HL-60/S4 treated with retinoic acid at 250 ng/mL for 4 days and 3 days (cell line): ENCODE measurements around the gene NCOR2.

ENCODE experiments used
- in situ Hi-C: fragments of 300-500 bp; cut with MboI; formaldehyde crosslinking; loops from 2 replicates; pipeline ENCODE4 v1.7.0; 2022; ENCODE audit warnings: low sequenced_read_pairs

The NCOR2 gene

DNA sequence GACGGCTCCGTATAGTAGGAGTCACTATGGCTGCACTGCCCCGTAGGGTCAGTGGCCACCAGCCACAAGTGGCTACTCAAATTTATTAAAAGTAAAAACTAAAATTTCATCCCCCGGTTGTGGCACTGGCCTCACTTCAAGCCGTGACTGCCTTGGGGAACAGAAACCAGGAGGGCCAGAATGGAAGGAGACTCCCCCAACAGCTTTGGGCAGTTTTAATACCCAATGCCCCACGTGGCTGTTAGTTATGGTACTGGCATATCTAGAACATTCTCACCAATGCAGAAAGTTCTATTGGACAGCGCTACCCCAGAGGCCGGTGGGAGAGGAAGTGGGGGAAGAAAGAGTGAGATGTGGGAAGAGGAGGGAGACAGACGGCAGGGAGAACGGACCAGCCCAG, 6.2 kb downstream of the NCOR2 start:
- in situ Hi-C loops: no loop called here

DNA sequence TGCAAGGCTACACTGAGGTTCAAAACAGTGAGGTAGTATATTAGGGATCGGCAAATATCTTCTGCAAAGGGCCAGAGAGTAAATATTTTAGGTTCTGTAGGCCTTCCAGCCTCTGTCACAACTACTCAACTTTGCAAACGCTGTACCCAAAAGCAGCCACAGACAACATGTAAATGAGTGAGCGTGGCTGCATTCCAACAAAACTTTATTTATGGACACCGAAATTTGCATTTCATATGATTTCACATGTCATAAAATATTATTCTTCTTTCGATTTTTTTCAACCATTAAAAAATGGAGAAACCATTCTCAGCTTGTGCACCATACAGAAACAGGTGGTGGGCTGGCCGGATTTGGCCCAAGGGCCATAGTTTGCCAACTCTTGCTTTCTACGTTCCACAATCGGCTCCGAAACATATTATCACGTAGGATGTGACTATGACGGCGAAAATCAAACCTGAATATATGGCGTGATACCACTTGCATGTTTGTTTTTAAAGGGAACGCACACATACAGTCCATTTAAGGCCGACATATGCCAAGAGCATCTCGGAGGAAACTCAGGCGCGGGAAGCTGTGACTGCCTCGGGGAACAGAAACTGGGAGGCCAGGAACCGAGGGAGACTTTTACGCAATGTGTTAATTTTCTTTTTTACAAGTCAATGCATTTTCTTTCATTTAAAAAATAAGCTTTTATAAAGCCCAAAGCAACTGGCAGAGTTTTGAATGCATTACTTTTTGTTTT, 7.1 kb downstream of the NCOR2 start:
- in situ Hi-C loops: no loop called here

DNA sequence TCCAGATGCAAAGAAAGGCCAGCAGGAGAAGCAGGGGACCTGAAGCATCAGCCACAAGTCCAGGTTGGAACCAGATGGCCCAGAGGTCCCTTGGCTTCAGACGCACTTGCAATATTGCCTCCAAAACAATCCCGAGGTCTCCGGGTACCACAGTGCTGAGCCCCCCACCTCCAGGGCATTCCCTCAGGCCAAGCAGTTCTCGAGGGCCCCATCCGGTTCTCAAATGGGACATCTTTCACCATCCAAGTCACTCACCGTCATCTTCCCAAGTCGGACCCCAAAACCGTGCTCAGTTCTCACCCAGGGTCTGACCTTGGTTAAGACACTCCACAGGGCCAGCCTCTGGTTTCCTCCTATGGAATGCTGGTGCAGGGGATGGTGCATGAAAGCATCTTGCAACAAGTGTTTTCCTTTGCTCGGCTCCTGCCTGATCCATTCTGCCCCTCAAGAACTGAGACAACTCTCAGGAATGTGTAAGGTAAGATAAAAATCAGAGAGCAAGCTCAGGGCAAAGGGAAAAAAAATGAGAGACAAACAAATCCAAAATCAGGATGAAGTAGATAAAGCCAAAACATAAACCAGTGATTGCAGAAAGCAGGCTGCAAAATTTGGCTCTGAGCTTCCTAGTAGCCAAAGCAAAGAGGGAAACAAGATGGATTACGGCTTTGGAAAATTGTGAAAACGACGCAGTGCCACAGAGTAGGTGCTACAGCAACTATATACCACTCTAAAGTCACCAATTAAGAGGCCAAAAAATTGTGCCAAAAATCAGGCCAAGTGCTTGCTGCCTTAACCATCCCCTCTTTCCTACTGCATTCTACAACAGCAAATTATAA, 8.0 kb downstream of the NCOR2 start:
- in situ Hi-C loops: no loop called here

DNA sequence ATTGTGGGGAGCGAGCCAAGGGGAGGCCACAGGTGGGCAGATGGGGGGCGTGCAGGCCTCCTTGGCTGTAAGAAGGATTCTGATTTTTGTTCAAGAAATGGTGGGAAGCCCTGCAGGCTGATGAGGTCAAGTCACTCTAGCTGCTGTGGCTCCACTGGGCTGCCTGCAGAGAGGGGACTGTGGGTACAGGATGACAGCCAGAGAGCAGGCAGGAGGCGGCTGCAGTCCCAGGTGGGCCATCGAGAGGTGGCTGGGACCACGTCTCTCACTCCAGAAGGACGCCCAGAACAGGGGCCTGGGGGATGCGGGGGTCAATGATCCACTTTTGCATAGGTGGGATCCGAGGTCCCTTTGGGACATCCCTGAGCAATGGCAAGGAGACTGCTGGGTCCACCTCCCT, 9.1 kb downstream of the NCOR2 start:
- in situ Hi-C loops: no loop called here

DNA sequence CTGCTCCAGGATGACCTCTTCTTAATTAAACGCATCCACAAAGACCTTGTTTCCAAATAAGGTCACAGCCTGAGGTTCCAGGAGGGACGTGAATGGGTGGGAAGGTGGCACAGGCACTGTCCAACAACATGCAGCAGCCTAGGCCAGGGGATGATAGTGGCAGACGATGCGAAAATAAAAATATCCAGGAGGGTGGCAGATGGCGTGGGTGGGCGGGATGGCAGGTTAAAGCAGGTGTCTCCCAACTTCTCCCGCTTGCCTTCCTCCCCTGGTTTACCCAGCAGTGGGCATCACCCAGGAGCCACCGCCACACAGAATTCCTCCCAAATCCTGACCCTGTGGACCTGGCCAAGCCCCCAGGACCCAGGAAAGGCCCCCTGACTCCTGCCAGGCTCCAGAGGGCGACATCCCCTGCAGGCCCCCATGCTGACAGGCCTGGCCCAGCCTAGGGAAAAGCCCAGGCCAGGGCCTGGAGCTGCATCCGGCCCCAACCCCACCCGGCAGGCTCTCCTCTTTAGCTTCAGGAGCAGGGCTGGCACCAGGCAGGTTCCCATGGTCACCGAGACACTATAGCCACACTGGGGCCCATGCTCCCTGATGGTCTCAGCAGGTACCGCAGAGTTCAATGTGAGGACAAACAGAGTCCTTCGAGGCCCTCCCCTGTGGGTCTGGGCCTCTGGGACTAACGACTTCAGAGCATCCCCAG, 9.7 kb downstream of the NCOR2 start:
- in situ Hi-C loops: no loop called here

DNA sequence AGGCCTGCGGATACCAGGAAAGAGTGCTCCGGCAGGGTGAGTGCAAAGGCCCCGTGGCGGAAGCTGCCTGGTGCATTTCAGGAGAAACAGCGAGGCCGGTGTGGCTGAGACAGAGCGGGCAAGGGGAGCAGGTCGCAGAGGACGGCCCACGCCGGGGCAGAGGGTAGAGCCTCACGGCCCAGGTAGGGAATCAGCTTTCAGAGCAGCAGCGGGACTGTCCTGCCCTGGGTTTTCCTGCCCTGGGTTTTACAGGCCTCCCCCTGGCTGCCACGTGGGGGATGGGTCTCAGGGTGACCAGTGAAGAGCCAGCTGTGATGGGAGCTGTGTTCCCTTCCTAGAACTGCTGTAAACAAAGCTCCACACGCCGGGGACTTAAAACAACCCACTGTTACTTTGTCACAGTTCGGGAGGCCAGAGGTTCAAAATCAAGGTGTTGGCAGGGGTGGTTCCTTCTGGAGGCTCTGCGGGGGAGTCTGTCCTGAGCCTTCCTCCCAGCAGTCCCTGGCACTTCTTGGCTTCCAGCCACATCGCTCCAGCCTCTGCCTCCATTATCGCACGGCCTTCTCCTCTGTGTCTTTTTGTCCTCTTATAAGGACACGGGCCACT, 10.4 kb downstream of the NCOR2 start:
- in situ Hi-C loops: no loop called here

DNA sequence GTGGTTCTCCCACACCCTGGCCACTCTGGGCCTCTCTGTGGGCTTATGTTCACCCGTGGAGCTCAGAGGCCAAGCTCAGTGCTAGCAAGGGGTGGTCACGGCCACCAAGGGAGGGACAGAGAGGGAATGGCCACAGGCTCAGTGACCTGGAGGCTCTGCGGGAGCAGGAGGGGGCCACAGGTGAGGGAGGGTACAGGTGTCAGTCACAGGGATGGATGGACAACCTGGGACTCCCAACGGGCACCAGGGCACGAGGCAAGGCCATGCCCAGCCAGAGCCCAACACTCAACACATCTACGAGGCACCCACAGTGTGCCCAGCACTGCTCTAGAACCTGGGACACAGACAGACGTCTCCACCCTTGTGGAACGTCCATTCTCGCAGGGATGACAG, 11.3 kb downstream of the NCOR2 start:
- in situ Hi-C loops: no loop called here

DNA sequence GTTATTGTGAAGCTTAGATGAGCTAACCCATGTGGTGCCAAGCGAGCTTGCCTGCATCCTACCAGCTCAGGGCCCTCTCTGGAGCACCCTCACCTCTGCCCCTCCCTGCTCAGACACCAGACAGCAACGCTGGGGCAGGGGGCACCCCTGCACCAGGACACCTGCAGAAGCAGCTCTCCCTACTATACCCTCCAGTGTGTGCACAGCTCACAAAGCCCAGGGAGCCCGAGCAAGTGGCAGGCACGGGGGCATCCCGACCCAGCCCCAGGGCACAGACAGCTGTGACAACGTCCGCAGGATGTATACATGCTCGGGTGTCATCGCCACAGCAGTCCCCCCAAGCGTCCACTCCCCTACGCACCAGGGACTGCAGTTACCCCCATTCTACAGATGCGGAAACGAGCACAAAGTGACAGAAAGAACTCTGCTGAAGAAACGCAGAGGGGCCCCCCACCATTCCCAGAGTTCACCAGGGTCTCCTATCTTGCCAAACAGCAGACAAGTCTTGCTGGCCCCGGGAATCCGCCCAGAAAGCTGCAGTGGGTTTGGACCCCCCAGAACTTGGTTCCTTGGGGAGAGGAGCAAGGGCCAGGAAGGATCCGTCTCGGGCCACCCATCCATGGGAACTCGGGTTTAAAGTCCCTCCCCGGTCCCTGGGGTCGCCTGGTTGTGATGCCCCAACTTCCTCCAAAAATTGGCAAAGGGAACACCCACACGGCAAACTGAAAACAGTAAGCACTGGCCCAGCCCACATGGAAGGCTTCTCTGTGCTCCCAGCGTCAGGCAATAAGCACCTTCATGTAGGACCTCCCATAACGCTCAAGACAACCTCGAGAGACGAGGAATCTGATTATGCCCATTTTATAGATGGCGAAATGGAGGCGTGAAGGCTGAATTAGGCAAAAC, 12.0 kb downstream of the NCOR2 start:
- in situ Hi-C loops: no loop called here

DNA sequence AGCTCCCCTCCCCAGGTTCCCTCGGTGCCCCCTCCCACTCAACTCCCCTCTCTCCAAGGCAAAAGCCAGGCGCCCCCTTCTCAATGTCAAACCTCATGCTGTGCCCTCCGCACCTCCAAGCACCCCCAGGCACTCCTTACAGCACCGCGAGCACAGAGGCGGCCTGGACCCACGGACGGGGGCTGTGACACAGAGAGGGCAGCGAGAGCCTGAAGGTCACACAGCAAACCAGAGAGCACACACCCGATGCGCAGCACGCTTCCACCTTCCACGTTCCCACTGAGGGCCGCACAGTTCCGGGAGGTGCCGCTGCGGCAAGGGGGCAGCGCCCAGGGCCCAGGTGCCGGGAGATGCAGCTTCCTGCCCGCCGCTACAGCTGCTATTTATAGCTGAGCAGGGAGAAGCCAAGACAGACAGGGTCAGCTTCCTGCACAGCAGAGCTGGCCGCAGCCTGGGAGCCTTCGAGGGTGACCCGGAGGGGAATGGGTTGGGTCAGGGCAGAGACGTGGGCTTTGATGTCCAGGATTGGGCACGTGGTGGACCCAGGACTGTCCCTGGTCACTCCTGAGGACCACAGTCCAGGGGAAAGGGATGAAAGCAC, 12.9 kb downstream of the NCOR2 start:
- in situ Hi-C loops: no loop called here

DNA sequence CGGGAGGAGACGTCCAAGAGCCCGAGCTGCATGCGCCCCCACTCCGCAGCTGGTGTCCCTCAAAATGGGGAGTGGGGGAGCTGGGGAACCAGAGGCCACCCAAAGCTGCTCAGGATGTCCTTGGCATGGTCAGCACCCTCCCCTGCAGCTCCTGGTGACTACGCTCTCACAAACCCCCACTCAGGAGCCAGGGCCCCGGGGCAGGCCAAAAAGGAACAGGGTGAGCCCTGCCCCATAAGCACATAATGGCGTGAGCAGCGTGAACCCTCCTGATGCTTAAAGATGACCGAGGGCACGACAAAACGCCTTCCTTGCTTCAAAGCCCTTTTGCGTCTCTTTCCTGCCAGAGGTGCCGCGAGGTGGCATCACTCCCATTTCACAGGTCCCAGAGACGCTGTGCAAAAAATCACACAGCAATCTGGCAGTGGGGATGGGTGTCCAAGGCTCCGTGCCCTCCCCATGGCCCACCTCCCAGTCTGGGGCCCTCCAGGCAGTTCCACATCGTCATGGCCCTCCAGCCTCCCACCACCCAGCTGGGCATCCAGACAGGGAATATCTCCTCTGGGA, 13.5 kb downstream of the NCOR2 start:
- in situ Hi-C loops: no loop called here

DNA sequence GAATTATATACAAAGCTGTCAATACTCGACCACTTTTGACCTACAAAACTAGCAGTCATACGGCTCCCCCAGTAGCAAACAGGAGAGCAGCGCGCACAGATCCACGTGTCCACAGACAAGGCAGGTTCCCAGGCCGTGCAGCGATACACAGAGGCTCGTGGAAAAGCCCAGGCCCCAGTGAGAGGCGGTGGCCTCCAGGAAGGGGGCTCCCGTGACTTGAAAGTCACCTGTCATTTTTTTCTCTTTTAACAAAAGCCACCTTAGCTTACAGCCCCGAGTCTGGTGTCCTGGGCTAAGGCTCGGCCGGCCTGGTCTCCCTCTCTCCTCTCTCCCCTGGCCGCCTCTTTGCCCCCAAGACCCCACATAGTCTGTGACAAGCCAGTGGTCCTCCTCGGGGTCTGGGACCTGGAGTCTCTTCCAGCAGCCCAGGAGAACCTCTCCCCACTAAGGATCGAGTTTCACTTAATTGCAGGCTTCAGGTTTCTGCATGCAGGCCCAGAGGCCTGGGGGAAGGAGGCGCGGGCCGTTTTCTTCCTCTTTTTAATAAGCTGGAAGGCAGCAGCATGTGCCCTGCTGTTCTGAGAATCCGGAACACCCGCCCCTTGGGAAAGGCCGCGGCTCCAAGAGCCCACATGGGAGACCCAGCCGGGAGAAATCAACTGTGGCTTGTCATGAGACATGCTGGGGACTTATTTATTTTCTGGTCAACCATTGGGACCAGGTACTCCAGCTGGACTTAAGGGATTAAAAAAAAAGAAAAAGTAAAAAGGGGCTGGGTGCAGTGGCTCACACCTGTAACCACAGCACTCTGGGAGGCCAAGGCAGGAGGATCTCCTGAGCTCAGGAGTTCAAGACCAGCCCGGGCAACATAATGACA, 15.9 kb downstream of the NCOR2 start:
- in situ Hi-C loops: no loop called here

DNA sequence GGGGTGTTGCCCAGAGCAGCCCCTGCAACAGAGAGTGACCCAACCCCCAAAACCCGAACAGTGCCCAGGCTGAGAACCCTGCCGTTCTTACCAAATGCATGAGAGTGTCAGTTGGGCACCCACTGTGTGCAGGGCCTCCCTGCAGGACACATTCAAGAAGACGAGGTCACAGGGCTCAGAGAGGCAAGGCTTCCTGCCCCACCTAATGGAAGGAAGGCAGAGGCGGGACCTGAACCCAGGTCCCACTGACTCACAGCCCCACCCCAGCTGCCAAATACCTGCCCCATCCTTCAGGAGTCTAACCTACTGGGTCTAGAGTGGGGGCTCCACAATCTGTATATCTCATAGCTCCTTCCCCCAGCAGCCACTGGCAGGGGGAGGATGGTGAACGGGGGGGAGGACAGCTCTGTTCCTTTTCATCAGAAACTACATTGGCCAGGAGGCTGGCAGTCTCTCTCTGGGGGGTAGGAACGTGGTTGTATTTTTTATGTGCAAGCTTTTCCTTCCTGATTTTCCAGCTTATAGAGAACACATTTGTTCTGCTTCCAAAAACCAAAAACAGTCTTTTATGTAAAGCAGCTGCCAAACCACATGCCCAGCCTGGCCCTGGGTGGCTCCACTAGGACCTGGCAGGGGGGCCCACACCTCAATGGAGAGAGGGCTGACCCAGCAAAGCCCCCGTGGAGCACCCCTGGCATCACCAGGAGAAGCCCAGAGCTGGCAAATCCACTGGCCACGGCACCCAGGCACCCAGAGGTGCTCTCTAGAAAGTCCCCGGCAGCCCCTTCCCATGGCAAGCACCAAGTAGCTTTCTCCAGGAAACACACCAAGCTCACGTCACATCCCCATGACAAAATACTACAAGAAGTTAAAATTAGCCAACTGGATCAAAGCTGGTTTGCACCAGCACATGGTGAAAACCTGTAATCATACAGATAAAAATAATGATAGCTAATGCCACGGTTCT, 17.0 kb downstream of the NCOR2 start:
- in situ Hi-C loops: no loop called here

DNA sequence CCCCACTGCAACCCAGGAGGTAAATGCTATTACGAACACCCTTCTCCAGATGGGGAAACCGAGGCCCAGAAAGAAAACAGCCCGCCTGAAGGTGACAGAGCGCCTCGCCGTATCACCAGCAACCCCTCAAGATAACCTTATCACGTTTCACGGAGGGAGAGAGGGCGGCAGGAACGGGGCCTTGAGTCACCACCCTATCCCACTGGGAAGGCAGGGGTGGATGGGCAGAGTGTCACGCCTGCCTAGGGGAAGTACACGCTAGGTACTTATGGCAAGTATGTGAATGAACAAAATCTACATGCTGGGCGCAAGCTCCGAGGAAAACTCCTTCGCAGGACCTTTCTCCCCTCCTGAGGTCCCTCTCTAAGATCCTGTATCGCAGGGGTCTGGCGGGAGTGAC, 17.8 kb downstream of the NCOR2 start:
- in situ Hi-C loops: loop anchor here (5.0 kb wide), 1 partner anchor 42 kb away; no protein-coding TSS in a partner anchor

DNA sequence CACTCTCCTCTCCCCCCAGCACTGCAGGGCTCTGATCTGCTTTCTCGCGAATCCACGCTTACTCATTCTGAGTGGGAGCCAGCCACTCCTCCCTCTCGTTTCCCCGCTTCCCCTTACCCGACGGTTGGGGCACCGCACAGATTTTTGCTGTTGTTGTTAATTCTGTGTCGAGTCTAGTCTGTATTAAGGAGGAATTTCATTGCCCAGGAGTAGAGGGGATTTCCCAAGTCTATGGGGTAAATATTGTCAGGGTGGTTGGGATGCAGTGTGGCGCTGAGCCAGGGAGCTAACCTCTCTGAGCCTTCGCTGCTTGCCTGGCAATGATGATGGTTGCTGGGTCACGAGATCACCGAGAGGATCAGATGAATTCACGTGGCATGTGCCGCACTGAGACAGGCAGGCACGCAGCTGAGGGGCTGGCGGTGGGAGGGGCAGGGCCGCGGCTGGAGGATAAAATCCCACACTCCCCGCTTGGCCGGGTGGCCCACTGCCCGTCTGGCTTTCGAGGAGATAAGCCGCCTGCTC, 18.5 kb downstream of the NCOR2 start:
- in situ Hi-C loops: loop anchor here (5.0 kb wide), 1 partner anchor 42 kb away; no protein-coding TSS in a partner anchor

DNA sequence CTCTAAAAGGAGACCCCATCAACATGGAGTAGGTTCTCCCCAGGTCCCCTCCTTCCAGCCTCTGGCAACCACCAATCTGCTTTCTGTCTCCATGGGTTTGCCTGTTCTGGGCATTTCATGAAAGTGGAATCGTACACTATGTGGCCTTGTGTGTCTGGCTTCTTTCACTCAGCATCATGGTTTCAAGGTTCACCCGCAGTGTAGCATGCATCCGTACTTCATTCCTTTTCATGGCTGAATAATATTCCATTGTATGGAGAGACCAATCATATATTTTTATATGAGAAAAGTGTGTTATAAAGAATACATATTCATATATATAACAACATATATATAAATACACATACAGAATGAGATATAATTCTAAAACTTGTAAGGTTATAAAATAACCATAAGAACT, 19.8 kb downstream of the NCOR2 start:
- in situ Hi-C loops: loop anchor here (5.0 kb wide), 1 partner anchor 40 kb away; no protein-coding TSS in a partner anchor

DNA sequence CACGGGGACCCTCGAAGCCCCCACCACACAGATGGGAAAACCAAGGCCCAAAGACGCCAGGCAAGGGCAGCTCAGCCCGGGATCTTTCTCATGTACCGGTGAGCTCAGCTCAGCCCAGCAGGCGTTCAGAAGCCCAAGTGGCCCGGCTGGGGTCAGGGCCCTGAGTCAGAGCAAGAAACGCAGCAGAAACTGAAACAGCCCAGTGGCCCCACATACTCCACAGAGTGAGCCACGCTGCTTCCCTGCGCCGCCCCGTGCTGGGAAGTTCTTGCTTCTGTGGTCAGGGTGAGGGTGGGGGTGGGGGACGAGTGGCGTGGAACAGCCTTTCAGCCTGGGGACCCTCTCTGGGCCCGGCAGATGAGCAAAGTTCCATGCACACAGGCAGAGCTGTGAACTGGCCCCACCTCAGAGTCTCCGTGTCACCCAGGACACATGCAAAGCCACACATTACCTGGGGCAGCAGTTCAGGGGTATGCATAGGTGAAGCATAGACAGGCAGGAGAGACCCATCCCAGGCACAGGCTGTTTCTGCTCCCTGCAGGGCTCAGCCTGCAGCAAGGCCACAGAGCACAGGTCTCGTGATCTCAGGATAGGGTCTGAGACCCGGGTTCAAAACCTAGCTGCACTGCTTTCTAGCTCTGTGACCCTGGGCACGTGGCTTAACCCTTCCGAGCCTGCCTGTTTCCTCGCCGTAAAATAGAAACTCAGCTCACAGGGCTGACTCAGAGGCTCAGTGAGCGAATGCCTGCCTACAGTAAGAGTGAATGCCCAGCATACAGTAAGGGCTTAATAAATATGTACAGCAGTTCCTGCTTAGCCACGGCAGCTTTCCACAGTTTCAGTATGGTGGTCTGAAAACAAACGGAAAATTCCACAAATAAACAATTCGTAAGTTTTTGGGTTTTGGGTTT, 21.6 kb downstream of the NCOR2 start:
- in situ Hi-C loops: loop anchor here (5.0 kb wide), 1 partner anchor 38 kb away; no protein-coding TSS in a partner anchor
